Adrenal gland (tissue), 5 donors: ENCODE data around the gene AOPEP.

Source experiments
- POLR2A ChIP-seq, 2 donors: fragments of 450-650 bp; IDR thresholded peaks; one replicate each; pipeline ENCODE4 v1.6.1; 2017; ENCODE audit warnings: antibody characterized with exemption in 2 of 2, mild to moderate bottlenecking in 2 of 2, moderate library complexity in 1 of 2
- TF ChIP-seq, protein P1 (sequence below), 6 experiments: fragments of 450-650 bp in 4 of 6; fragments of 200-600 bp in 2 of 6; sonication (generic) in 1 of 6; IDR thresholded peaks; 1 replicate in 5 of 6; 2 replicates in 1 of 6; pipeline versions ENCODE4 v1.5.1 to v1.8.0; 2016 to 2021; ENCODE audit warnings: antibody characterized with exemption in 6 of 6, mild to moderate bottlenecking in 2 of 6, moderate library complexity in 1 of 6
- donor health status: DM: no; HTN: no; CAD: no.

- TF ChIP-seq, protein P1, sequence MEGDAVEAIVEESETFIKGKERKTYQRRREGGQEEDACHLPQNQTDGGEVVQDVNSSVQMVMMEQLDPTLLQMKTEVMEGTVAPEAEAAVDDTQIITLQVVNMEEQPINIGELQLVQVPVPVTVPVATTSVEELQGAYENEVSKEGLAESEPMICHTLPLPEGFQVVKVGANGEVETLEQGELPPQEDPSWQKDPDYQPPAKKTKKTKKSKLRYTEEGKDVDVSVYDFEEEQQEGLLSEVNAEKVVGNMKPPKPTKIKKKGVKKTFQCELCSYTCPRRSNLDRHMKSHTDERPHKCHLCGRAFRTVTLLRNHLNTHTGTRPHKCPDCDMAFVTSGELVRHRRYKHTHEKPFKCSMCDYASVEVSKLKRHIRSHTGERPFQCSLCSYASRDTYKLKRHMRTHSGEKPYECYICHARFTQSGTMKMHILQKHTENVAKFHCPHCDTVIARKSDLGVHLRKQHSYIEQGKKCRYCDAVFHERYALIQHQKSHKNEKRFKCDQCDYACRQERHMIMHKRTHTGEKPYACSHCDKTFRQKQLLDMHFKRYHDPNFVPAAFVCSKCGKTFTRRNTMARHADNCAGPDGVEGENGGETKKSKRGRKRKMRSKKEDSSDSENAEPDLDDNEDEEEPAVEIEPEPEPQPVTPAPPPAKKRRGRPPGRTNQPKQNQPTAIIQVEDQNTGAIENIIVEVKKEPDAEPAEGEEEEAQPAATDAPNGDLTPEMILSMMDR (IDR thresholded peaks at IDR 0.05): no peak
- TF ChIP-seq POLR2A (IDR thresholded peaks at IDR 0.05): no peak
Observed at GRCh38 chr9:94908011-94908563, 181.6 kb downstream of the AOPEP start.
